NCI-H2081 treated with DMSO at 0.1 percent for 48 hours (cell line): ENCODE measurements around the gene CEP295NL.
"Not testable (repeated sequence)": the region's sequence is repeated elsewhere in the genome, so short reads cannot be mapped to it uniquely, and the experiment has no call there.

Experiments used
- DNase-seq: peaks from one replicate; lab custom pipeline; 2025; lab: John Stamatoyannopoulos, UW

The CEP295NL gene

GRCh38 chr17:78905116-78905515 is 2.1 kb upstream of the CEP295NL start:
- DNase-seq = no peak

DNA sequence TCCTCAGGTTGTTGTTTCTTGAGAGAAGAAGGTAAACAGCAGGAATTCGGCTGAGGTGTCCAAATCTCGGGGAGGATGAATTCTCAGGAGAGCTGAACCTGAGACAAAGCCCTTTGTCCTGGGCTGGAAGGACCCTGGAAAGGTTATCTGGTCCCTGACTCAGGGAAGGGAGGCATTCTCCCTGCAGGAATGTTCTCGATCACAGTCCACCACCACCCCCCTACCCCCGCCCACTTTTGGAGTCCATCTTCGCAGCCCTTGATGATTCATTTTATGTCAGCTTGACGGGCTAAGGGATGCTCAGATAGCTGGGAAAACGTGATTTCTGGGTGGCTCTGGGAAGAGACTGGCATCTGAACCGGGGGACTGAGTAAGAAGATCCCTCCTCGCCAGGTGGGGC is 1.4 kb upstream of the CEP295NL start:
- no peak for DNase-seq

DNA sequence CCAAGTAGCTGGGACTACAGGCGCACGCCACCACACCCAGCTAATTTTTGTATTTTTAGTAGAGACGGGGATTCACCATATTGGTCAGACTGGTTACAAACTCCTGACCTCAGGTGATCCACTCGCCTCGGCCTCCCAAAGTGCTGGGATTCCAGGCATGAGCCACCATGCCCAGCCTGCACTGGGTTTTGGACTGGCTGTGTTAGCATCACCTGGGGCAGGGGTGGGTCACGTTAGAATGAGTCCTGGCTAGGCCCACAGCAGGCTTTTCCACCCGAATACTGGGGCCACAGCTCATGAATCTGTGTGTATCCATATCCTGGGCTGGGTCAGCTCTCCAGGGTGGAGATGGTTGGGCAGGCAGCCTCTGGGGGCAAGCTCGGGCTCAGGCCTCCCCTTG is 770 bp downstream of the CEP295NL start:
- DNase-seq = not testable (repeated sequence)

DNA sequence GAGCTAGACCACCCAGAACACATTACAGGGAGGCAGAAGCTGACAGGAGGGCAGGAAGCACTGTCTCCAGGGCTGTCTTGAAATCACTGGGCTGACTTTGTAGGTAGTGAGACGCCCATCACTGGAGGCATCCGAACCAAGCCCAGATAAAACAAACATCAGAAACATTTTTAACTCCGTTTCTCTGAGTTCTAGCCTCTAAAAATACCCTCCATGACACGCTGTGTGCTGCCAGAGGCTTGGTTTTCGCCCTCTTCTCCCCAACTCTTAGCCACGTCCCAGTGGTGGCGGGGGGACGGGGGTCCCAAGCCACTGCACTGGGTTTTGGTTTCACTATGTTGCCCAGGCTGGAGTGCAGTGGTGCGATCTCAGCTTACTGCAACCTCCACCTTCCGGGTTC is 1.2 kb downstream of the CEP295NL start:
- DNase-seq = no peak

GRCh38 chr17:78900816-78901215 is 2.2 kb downstream of the CEP295NL start:
- no peak for DNase-seq

- no peak for DNase-seq
Measured at GRCh38 chr17:78899361-78900260, 3.4 kb downstream of the CEP295NL start.

DNA sequence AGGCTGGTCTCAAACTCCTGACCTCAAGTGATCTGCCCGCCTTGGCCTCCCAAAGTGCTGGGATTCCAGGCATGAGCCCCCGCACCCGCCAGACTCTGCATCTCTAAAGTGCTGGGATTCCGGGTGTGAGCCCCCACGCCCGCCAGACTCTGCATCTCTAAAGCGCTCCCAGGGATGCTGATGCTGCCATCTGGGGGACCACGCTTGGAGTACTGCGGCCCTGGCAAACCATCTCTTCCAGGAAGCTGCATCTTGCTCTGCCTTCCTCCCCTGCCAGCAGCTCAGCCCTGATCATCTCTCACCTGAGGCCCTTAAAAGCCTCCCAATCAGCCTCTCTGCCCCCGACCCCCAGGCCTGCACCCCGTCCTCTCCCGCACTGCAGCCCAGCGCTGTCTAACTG is 4.1 kb downstream of the CEP295NL start:
- no peak for DNase-seq

- DNase-seq = no peak
Measured at GRCh38 chr17:78898075-78898836, 4.7 kb downstream of the CEP295NL start.

GRCh38 chr17:78897664-78898047 is 5.3 kb downstream of the CEP295NL start:
- DNase-seq = no peak

DNA sequence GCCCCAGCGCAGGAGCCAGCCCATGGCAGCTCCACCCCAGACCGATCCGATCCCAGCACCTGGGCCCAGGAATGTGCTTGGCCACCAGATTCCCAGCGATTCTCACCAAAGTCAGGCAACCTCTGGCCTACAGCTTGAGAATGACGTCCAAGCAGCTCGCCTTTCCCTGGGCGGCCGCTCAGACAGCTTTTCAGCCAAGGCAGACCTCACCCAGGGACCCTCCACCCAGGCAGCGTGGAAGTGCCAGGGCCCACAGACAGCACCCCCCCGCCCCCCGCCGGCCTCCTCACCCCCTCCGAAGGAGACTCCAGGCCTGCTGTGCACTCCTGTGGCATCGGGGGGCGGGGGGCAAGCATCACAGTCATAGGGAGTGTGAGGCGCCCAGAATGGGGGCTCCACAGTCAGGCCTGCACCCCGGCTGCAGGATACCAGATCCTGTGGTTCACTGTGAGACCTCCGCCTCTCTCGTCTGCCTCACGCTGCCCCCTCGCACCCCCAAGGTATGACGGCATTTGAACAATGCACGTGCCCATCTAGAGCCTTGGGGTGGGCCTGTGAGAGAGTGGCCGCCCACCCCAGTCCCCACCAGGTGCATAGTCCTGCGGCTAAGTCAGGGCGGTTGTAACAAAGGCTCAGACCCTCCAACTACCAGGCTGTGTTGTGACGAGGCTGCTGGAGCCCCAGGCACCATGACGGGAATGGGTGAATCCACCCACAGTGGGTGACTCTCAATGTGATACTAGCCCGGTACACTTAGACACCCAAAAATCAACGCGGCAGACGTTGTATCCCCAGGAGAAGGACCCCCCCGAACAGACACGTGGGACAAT is 6.0 kb downstream of the CEP295NL start:
- no peak for DNase-seq

DNA sequence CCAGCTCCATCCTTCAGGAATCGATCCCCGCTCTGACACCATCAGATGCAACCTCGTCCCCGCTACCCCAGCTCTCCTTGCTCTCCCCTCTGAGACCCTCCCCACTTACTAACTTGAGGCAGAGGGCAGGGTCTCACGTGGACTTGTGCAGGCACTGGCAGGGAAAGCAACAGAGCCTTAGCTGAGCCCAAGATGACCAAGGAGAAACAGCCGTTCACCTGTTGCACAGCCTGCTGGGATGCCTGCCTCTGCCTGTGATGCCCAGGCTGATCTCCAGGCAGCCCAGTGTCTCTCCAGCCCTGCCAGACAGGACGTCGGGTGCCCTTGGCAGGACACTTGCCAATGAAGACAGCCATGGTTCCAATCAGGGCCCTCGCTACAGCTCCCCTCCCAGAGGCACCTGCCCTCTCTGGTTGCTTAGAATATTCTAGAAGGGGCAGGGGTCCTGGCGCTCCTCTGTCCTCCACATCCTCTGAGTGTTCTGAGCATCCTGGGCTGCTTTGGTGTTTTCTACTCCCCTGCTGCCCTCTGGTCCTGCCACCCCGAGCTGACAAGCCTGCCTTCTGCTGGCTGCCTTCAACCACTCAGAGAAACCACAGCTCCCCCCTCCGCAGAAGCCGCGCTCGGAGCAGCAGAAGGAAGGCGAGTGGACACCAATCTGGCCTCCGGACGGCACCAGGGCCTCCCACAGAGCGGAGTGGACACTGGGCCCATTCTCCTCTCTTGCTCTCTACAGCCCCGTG is 6.7 kb downstream of the CEP295NL start:
- no peak for DNase-seq

- DNase-seq = no peak
Measured at GRCh38 chr17:78895322-78895721, 7.7 kb downstream of the CEP295NL start.

GRCh38 chr17:78893684-78894083 is 9.3 kb downstream of the CEP295NL start:
- DNase-seq = no peak

DNA sequence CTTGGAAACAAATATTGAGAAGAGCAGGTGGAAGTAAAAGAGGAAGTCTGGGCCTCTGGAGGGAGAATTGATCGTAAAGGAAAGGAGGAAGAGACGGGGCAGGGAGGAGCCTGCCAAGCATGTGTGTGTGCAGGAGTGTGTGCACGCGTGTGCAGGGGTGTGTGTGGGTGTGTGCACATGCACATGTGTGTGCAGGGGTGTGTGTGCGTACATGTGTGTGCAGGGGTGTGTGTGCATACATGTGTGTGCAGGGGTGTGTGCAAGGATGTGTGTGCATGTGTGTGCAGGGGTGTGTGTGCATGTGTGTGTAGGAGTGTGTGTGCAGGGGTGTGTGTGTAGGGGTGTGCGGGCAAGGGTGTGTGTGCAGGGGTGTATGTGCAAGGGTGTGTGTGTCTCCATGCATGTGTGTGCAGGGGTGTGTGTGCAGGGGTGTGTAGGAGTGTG is 10.0 kb downstream of the CEP295NL start:
- no peak for DNase-seq

DNA sequence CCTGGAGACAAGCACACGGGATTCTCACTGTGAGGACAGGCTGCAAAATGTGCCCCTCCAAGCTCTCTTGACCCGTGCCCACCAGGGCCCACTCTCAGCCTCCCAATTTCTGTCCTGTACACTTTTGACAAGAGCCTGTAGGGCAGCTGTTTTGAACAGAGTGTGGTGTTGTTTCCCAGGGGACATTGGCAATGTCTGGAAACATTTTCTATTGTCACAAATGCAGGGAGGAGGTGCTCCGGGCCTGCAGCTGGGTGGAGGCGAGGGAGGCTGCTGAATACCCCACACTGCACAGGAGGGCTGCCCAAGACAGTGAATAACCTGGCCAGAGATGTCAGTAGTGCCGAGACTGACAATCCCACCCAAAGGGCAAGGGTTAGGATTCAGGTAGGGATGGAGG is 10.5 kb downstream of the CEP295NL start:
- DNase-seq = no peak

- no peak for DNase-seq
Measured at GRCh38 chr17:78892062-78892456, 10.9 kb downstream of the CEP295NL start.

GRCh38 chr17:78891406-78892061 is 11.5 kb downstream of the CEP295NL start:
- DNase-seq = no peak

DNA sequence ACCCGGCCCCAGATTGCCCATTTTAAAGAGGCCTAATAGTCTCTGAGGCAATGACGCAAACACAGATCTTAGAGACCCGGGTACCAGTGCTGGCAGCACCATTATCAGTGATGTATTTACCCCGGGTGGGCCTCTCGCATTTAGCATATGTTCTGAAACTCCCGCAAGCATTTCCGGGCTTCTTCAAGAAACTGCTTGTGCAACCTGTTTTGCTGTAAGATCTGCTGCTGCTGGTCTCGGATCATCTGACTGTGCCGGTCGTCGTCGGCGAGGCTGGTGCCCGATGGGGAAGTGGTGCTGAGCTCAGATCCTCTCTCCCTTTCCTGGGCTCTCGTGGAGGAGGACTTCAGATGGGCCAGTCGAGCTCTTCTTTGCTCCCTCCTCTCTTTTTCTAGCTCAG is 12.5 kb downstream of the CEP295NL start:
- no peak for DNase-seq

- not testable (repeated sequence) for DNase-seq
Measured at GRCh38 chr17:78890096-78890495, 12.9 kb downstream of the CEP295NL start.

DNA sequence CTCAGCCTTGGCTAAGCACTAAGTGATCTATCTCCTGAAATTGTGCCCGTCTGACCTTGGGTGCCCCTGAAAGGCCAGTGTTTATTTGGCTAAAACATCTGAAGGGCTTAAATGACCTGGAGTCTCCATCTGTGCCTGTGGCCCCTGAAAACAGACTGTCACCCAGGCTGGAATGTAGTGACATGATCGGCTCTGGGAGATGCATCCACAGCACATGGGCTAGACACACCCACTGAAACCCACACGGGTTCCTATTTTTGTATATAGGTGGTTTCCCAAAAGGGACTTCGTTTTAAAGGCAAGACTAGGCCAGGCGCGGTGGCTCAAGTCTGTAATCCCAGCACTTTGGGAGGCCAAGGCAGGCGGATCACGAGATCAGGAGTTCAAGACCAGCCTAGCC is 13.5 kb downstream of the CEP295NL start:
- no peak for DNase-seq

GRCh38 chr17:78888941-78889518 is 14.0 kb downstream of the CEP295NL start:
- peak; percentile 52 for DNase-seq
